Parathyroid adenoma (tissue), 2 donors: ENCODE data around the gene CTCF.
"Not testable (repeated sequence)": the region's sequence is repeated elsewhere in the genome, so short reads cannot be mapped to it uniquely, and the experiment has no call there.

Source experiments
- H2AFZ ChIP-seq: fragments of 300-600 bp; sonication (generic); one replicate; pipeline ENCODE4 v1.7.0; 2017; ENCODE audit warnings: antibody characterized with exemption, mild to moderate bottlenecking
- H3K27ac ChIP-seq: fragments of 300-600 bp; sonication (generic); one replicate; pipeline ENCODE4 v1.7.0; 2017
- H3K27me3 ChIP-seq: fragments of 300-600 bp; sonication (generic); one replicate; pipeline ENCODE4 v1.7.0; 2017; ENCODE audit warnings: low read length; ENCODE audit not compliant: control insufficient read depth, insufficient read depth
- H3K36me3 ChIP-seq: fragments of 300-600 bp; sonication (generic); one replicate; pipeline ENCODE4 v1.7.0; 2017; ENCODE audit warnings: low read length; ENCODE audit not compliant: control insufficient read depth, insufficient read depth
- H3K4me1 ChIP-seq: fragments of 300-600 bp; sonication (generic); one replicate; pipeline ENCODE4 v1.7.0; 2017; ENCODE audit warnings: control low read depth
- H3K4me2 ChIP-seq: fragments of 300-600 bp; sonication (generic); one replicate; pipeline ENCODE4 v1.7.0; 2017; ENCODE audit warnings: low read length
- H3K4me3 ChIP-seq: fragments of 300-600 bp; sonication (generic); one replicate; pipeline ENCODE4 v1.7.0; 2017; ENCODE audit warnings: low read depth, low read length
- H3K79me2 ChIP-seq: fragments of 300-600 bp; sonication (generic); one replicate; pipeline ENCODE4 v1.7.0; 2017; ENCODE audit warnings: control low read depth
- H3K9ac ChIP-seq: fragments of 300-600 bp; sonication (generic); one replicate; pipeline ENCODE4 v1.7.0; 2017; ENCODE audit warnings: mild to moderate bottlenecking
- H3K9me3 ChIP-seq: fragments of 300-600 bp; sonication (generic); one replicate; pipeline ENCODE4 v1.7.0; 2017; ENCODE audit warnings: low read length; ENCODE audit not compliant: control insufficient read depth
- CTCF ChIP-seq: fragments of 300-600 bp; sonication (generic); IDR thresholded peaks from one replicate; pipeline ENCODE4 v1.7.0; 2017; ENCODE audit warnings: antibody characterized with exemption, mild to moderate bottlenecking
- donor health status: primary hyperparathyroidism.

CTCF gene

GRCh38 chr16:67529582-67530012 lies 32.7 kb upstream of the CTCF start:
- Histone ChIP-seq H3K4me3 (peak overlapping the region; percentile 76), H3K4me2 (peak overlapping the region; percentile 98), H3K36me3 (no peaks in the 10 kb centered on the region), H3K27me3 (no peaks in the 10 kb centered on the region), H3K27ac (peak overlapping the region; percentile 54), H3K9me3 (no peaks in the 10 kb centered on the region), H3K79me2 (peaks cover 37% of the 10 kb centered on the region), H3K9ac (peak overlapping the region; percentile 79), H3K4me1 (peaks cover 12% of the 10 kb centered on the region), H2AFZ (peak overlapping the region; percentile 82)
- no peak for TF ChIP-seq CTCF

GRCh38 chr16:67530013-67530939 lies 32.0 kb upstream of the CTCF start:
- no peaks in the 10 kb centered on the region for H3K27me3 ChIP-seq
- peak overlapping the region; percentile 76 for H3K4me3 ChIP-seq
- peak overlapping the region; percentile 54 for H3K27ac ChIP-seq
- peak overlapping the region; percentile 82 for H2AFZ ChIP-seq
- peak overlapping the region; percentile 98 for H3K4me2 ChIP-seq
- H3K36me3 ChIP-seq: no peaks in the 10 kb centered on the region
- no peaks in the 10 kb centered on the region for H3K9me3 ChIP-seq
- TF ChIP-seq CTCF: no peak
- peak overlapping the region; percentile 33 for H3K9ac ChIP-seq
- H3K4me1 ChIP-seq: peaks cover 12% of the 10 kb centered on the region
- H3K79me2 ChIP-seq: peaks cover 37% of the 10 kb centered on the region

GRCh38 chr16:67531247-67531646 lies 31.1 kb upstream of the CTCF start:
- Histone ChIP-seq H3K4me3 (no peak overlapping the region), H3K27me3 (no peaks in the 10 kb centered on the region), H3K79me2 (peaks cover 37% of the 10 kb centered on the region), H3K4me1 (peaks cover 12% of the 10 kb centered on the region), H3K4me2 (no peak overlapping the region), H2AFZ (no peak overlapping the region), H3K27ac (peak overlapping the region; percentile 13), H3K36me3 (no peaks in the 10 kb centered on the region), H3K9ac (no peak overlapping the region), H3K9me3 (no peaks in the 10 kb centered on the region)
- no peak for TF ChIP-seq CTCF

- Histone ChIP-seq H3K4me1 (peaks cover 14% of the 10 kb centered on the region), H3K36me3 (no peaks in the 10 kb centered on the region), H3K9me3 (no peaks in the 10 kb centered on the region), H3K4me2 (no peak overlapping the region), H3K9ac (no peak overlapping the region), H3K79me2 (peaks cover 37% of the 10 kb centered on the region), H2AFZ (no peak overlapping the region), H3K4me3 (no peak overlapping the region), H3K27me3 (no peaks in the 10 kb centered on the region), H3K27ac (no peak overlapping the region)
- no peak for TF ChIP-seq CTCF
These were observed 29.2 kb upstream of the CTCF start for GRCh38 chr16:67533024-67533560.

GRCh38 chr16:67533987-67534386 lies 28.3 kb upstream of the CTCF start:
- H3K36me3 ChIP-seq, H2AFZ ChIP-seq, H3K4me2 ChIP-seq, H3K27me3 ChIP-seq, H3K9ac ChIP-seq, H3K4me3 ChIP-seq, H3K9me3 ChIP-seq, H3K27ac ChIP-seq: not testable (repeated sequence)
- Histone ChIP-seq H3K79me2 (peaks cover 37% of the 10 kb centered on the region), H3K4me1 (peaks cover 17% of the 10 kb centered on the region)
